NT2/D1 (cell line): ENCODE data around the gene HPCAL1.

Experiments used
- DNase-seq: peaks from one replicate; pipeline ENCODE4 v3.0.0-alpha.2; 2011; ENCODE audit warnings: low read depth, low spot score
- H3K27me3 ChIP-seq: 2 replicates; pipeline ENCODE4 v1.6.0; 2011; ENCODE audit warnings: mild to moderate bottlenecking; ENCODE audit not compliant: insufficient read length, insufficient read depth
- H3K36me3 ChIP-seq: 2 replicates; pipeline ENCODE4 v1.6.1; 2011; ENCODE audit warnings: mild to moderate bottlenecking, low read length, mixed read lengths; ENCODE audit not compliant: insufficient read depth, insufficient read length
- H3K4me1 ChIP-seq: 2 replicates; pipeline ENCODE4 v1.5.1; 2011; ENCODE audit not compliant: insufficient read depth, insufficient read length
- H3K4me3 ChIP-seq: 2 replicates; pipeline ENCODE4 v1.5.1; 2011; ENCODE audit warnings: low read depth; ENCODE audit not compliant: insufficient read length
- H3K9ac ChIP-seq: 2 replicates; pipeline ENCODE4 v1.6.0; 2011; ENCODE audit warnings: low read depth; ENCODE audit not compliant: insufficient read length
- H3K9me3 ChIP-seq: 2 replicates; pipeline ENCODE4 v1.5.1; 2011; ENCODE audit warnings: mild to moderate bottlenecking, low read length; ENCODE audit not compliant: insufficient read depth
- SUZ12 ChIP-seq: IDR thresholded peaks from 2 replicates; pipeline ENCODE4 v1.6.1; 2011; ENCODE audit not compliant: insufficient read length, insufficient read depth; ENCODE audit errors: extremely low read depth
- YY1 ChIP-seq: IDR thresholded peaks from 2 replicates; pipeline ENCODE4 v1.6.1; 2011; ENCODE audit not compliant: insufficient read length, insufficient read depth
- ZNF274 ChIP-seq: IDR thresholded peaks from 2 replicates; pipeline ENCODE4 v1.6.1; 2011; ENCODE audit warnings: mild to moderate bottlenecking, low read depth, low read length

The HPCAL1 gene

DNA sequence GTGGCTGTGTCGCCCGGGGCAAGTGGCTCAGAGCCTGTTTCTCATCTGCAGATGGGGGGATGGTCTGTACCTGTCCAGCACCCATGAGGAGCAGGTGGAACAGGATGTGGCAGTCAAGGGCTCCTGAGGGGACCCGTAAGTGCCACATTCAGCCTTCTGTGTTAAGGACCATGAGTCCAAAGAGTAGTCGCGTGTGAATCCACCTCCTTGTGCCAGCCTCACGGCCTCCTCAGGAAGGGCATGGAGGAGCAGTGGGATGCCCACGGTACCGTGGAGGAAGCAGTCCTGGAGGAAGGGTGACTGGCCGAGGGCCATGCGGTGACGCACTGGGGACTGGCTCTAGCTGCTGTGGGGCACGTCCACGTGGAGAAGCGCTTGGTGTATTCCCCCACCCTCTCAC is 84.3 kb downstream of the HPCAL1 start:
- no peaks in the 10 kb centered on the region for H3K36me3 ChIP-seq
- no peaks in the 10 kb centered on the region for H3K27me3 ChIP-seq
- no peaks in the 10 kb centered on the region for H3K9me3 ChIP-seq
- peaks cover 18% of the 10 kb centered on the region for H3K4me1 ChIP-seq
- no peak for DNase-seq
- no peak overlapping the region for H3K4me3 ChIP-seq
- no peak overlapping the region for H3K9ac ChIP-seq
- TF ChIP-seq YY1 = no peak
- no peak for TF ChIP-seq ZNF274
- no peak for TF ChIP-seq SUZ12

DNA sequence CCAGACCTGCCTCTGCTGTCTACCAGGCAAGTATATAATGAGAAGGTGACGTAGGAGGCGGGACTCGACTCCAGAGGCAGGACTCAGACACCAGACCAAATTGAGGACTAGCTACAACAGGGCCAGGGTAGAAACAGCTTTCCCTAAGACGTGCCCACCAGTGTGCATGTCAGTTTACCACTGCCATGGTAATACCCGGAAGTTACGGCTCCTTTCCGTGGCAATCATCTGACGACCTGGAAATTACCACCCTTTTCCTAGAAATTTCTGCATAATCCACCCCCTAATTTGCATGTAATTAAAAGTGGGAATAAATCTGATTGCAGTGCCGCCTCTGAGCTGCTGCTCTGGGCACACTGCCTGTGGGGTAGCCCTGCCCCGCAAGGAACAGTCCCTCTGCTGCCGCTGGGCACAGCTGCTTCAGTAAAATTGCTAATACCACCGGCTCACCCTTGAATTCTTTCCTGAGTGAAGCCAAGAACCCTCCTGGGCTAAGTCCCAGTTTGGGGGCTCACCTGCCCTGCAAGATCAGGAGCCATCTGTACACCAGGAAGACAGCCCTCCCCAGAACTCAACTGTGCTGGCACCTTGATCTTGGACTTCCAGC is 86.4 kb downstream of the HPCAL1 start:
- H3K9ac ChIP-seq = no peak overlapping the region

DNA sequence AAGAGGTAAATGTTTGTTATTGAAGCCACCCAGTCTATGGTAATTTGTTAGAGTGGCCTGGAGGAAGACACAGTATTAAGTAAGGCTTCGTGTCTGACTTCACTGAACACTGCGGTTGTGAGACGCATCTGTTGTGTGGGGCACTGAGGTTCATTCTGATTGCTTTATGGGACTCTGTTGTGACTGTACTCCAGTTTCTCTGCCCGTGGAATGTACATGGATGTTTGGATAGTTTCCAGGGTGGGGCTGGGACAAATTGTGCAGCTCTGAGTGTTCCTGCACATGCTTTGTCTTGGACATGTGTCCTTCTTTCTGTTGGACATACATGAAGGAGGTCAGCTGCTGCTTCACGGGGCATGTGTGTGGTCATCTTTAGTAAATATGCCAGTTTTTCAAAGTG is 86.9 kb downstream of the HPCAL1 start:
- no peaks in the 10 kb centered on the region for H3K27me3 ChIP-seq
- H3K36me3 ChIP-seq = no peaks in the 10 kb centered on the region
- H3K9me3 ChIP-seq = no peaks in the 10 kb centered on the region
- no peak overlapping the region for H3K4me3 ChIP-seq
- no peak for DNase-seq
- no peak for TF ChIP-seq ZNF274
- TF ChIP-seq SUZ12 = no peak
- no peak for TF ChIP-seq YY1
- H3K9ac ChIP-seq = no peak overlapping the region
- peaks cover 19% of the 10 kb centered on the region for H3K4me1 ChIP-seq

More for the DNA sequence above, 86.4 kb downstream of the HPCAL1 start:
- H3K4me1 ChIP-seq = peaks cover 19% of the 10 kb centered on the region
- no peaks in the 10 kb centered on the region for H3K9me3 ChIP-seq
- no peaks in the 10 kb centered on the region for H3K36me3 ChIP-seq
- no peak for TF ChIP-seq YY1
- no peak for TF ChIP-seq SUZ12
- TF ChIP-seq ZNF274 = no peak
- no peaks in the 10 kb centered on the region for H3K27me3 ChIP-seq
- no peak for DNase-seq
- no peak overlapping the region for H3K4me3 ChIP-seq

DNA sequence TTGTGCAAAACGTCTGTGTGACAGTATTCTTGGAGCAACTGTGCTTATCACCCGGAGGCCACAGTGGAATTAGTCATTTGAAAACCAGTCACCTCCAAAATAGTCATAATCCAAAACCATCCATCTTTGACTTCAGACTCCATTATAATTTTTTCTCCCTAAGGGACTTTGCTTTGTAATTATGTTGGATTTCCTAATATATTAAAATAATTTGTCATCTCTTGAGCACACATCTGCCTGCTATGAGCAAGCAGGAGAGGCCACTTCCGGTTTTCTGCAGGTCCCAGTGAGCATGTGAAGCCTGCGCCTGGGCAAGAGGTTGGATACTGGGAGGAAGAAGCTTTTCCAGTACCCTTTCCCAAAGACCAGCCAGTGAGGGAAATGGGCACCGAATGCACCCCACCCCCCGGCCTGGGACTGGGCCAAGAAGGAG is 87.7 kb downstream of the HPCAL1 start:
- Histone ChIP-seq H3K4me1 (peaks cover 16% of the 10 kb centered on the region), H3K4me3 (no peak overlapping the region), H3K27me3 (no peaks in the 10 kb centered on the region), H3K9me3 (no peaks in the 10 kb centered on the region), H3K9ac (no peak overlapping the region), H3K36me3 (no peaks in the 10 kb centered on the region)
- DNase-seq = no peak
- TF ChIP-seq SUZ12 (no peak), YY1 (no peak)

DNA sequence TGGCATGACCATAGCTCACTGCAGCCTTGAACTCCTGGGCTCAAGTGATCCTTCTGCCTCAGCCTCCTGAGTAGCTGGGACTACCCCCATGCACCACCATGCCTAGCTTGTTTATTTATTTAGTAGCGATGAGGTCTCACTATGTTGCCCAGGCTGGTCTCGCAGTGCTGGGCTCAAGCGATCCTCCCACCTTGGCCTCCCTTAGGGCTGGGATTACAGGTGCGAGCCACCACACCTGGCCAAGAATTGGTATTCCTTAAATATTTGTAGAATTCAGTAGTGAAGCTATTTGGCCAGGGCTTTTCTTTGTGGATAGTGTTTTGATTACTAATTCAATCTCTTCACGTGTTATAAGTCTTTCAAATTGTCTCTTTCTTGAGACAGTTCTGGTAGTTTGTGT is 89.4 kb downstream of the HPCAL1 start:
- Histone ChIP-seq H3K4me3 (no peak overlapping the region), H3K9me3 (no peaks in the 10 kb centered on the region), H3K9ac (no peak overlapping the region), H3K27me3 (no peaks in the 10 kb centered on the region), H3K36me3 (no peaks in the 10 kb centered on the region), H3K4me1 (peaks cover 5% of the 10 kb centered on the region)
- DNase-seq = no peak
- no peak for TF ChIP-seq SUZ12
- TF ChIP-seq YY1 = no peak
- TF ChIP-seq ZNF274 = no peak

DNA sequence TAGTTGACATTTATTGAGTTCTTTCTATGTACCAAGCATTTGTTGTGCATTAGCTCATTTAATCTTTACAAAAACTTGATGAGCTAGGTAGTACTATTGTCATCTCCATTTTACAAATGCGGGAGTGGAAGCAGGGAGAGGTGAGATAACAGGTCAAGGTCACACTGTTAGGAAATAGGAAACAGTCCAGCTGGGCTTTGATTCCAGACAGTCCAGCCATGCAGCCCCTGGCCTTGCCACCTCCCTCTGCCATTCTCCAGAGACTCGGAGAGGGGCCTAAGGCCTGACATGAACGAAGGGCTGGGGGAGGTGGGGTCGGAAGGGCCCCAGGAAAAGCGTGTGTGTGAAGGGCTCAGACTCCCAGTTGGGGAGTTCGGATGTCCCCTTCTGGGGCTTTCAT is 89.8 kb downstream of the HPCAL1 start:
- H3K9me3 ChIP-seq = no peaks in the 10 kb centered on the region
- H3K4me1 ChIP-seq = peaks cover 7% of the 10 kb centered on the region
- DNase-seq = no peak
- no peak overlapping the region for H3K4me3 ChIP-seq
- no peak for TF ChIP-seq ZNF274
- H3K27me3 ChIP-seq = no peaks in the 10 kb centered on the region
- no peaks in the 10 kb centered on the region for H3K36me3 ChIP-seq
- H3K9ac ChIP-seq = no peak overlapping the region

DNA sequence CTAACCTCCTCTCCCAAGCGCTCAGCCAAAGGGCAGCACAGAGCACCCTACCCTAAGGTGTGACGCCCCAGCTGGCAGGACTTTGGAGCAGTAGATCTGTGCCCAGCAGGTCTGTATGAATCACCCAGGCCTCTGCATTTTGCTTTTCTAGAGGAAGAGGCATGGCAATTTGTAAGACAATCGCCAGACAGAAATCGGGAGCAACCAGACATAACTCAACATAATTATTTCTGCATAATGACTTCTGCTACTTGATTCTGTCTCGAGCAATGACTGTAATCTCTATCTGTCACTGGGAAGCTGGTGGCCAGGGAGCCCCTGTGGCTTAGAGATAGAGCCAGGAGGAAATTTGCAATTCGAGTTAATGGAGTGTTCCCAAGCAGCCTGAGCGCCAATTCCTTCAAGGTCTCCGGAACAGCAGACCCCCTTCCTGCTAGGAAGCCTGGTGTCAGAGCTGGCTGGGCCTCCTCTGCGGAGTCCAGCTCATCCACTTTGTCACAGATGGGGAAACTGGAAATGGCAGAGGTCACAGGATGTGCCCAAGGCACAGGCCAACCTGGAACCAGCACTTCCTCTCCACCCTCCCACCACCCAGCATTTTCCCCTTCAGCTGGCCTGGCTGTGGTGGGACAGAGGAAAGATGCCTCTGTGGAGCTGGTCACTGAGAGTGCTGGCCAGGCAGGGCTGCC is 90.4 kb downstream of the HPCAL1 start:
- Histone ChIP-seq H3K4me3 (no peak overlapping the region), H3K9ac (no peak overlapping the region), H3K27me3 (no peaks in the 10 kb centered on the region), H3K9me3 (no peaks in the 10 kb centered on the region), H3K36me3 (no peaks in the 10 kb centered on the region), H3K4me1 (peaks cover 7% of the 10 kb centered on the region)
- DNase-seq = peak; percentile 47
- TF ChIP-seq YY1 = no peak
- TF ChIP-seq ZNF274 = no peak
- TF ChIP-seq SUZ12 = no peak
